Measurements from ENCODE around the gene AMD1. TPM values are rescaled to one million over a fixed set of nuclear protein-coding genes. Genes with fewer than 3 reads are reported as not detected.

The AMD1 gene
- total RNA-seq, 1 donor from 2014 or later, result 84.3 TPM

DNA sequence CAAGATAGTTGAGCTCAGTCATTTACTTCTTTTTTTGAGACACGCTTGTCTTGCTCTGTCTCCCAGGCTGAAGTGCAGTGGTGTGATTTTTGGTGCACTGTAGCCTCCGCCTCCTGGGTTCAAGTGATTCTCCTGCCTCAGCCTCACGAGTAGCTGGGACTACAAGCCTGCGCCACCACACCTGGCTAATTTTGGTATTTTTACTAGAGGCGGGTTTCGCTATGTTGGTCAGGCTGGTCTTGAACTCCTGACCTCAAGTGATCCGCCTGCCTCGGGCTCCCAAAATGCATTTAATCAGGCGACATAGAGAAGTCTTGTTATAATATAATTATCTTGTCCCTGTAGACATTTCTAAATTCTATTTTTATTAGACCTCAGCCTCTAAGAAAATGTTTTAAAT lies 6.1 kb downstream of the AMD1 start:
- Mint-ChIP-seq H3K9me3 (peaks cover 7% of the 10 kb centered on the region), H3K4me3 (peak overlapping the region; percentile 51), H3K36me3 (peaks cover 16% of the 10 kb centered on the region), H3K4me1 (ENCODE audit: unreplicated experiment) (peaks cover 66% of the 10 kb centered on the region), H3K27ac (peak overlapping the region; percentile 31), H3K27me3 (no peaks in the 10 kb centered on the region)
- TF ChIP-seq CTCF (conservative IDR thresholded peaks at IDR 0.05), result no peak
- DNase-seq (ENCODE audit: extremely low spot score, unreplicated experiment), result no peak

DNA sequence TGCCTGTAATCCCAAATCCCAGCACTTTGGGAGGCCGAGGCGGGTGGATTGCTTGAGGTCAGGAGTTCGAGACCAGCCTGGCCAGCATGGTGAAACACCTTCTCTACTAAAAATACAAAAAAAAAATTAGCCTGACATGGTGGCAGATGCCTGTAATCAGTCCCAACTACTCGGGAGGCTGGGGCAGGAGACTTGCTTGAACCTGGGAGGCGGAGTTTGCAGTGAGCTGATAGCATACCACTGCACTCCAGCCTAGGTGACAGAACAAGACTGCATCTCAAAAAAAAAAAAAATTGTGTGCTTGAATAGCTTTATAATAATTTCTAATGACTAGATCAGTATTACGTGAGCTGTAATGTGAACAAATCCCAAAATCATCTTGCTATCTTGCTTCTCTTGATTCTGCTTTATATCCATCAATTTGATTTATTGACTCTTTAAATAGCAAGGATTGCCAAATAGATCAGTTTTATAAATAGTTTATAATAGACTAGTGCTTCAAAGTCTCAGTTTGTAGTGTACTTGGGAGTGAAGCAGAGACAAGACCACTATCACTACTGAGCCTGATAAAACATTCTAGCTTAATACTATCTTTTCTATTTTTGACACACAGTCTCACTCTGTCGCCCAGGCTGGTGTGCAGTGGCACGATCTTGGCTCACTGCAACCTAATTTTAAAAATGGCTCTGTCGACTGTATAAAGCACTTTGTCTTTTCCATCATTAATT lies 7.1 kb downstream of the AMD1 start:
- H3K4me1 Mint-ChIP-seq (ENCODE audit: unreplicated experiment), result peaks cover 66% of the 10 kb centered on the region
- peak overlapping the region; percentile 12 for H3K4me3 Mint-ChIP-seq

GRCh38 chr6:110882274-110882619 lies 7.7 kb downstream of the AMD1 start:
- Mint-ChIP-seq H3K36me3 (peaks cover 16% of the 10 kb centered on the region), H3K9me3 (peaks cover 7% of the 10 kb centered on the region), H3K4me3 (peak overlapping the region; percentile 26), H3K27ac (no peak overlapping the region), H3K27me3 (no peaks in the 10 kb centered on the region), H3K4me1 (ENCODE audit: unreplicated experiment) (peaks cover 62% of the 10 kb centered on the region)
- TF ChIP-seq CTCF (conservative IDR thresholded peaks at IDR 0.05), result no peak
- no peak for DNase-seq (ENCODE audit: extremely low spot score, unreplicated experiment)

More for the DNA sequence above, 7.1 kb downstream of the AMD1 start:
- Mint-ChIP-seq H3K9me3 (peaks cover 7% of the 10 kb centered on the region), H3K27ac (peak overlapping the region; percentile 48), H3K36me3 (peaks cover 16% of the 10 kb centered on the region), H3K27me3 (no peaks in the 10 kb centered on the region)
- no peak for TF ChIP-seq CTCF (conservative IDR thresholded peaks at IDR 0.05)
- DNase-seq (ENCODE audit: extremely low spot score, unreplicated experiment), result no peak

DNA sequence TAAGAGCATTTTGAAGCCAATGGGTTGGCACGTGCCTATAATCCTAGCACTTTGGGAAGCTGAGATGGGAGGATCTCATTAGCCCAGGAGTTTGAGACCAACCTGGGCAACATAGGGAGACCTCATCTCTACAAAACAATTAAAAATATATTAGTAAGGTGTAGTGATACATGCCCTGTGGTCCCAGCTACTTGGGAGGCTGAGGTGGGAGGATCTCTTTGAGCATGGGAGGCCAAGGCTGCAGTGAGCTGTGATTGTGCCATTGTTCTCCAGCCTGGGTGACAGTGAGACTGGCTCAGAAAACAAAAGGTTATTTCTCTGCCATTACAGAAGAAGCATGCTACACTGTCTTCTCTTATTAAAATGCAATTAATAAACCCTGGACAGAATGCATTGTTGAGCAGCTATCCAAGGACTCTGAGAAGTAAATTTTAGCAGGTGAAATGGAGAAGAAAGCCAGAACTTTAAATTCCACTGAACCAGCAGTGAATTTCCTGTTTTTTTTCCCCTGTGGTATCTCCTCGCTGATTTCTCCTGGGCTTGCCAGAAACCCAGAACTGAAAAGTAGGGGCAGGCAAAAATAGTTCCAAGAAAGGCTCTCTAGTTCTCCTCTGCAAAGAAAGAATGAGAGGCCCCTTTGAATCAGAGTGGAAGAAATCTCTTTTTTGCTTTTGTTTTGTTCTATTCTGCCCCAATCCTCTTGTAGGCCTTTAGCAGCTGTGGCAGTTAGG lies 8.4 kb downstream of the AMD1 start:
- no peak overlapping the region for H3K4me3 Mint-ChIP-seq
- TF ChIP-seq CTCF (conservative IDR thresholded peaks at IDR 0.05), result no peak
- no peak overlapping the region for H3K27ac Mint-ChIP-seq
- no peak for DNase-seq (ENCODE audit: extremely low spot score, unreplicated experiment)
- H3K4me1 Mint-ChIP-seq (ENCODE audit: unreplicated experiment), result peaks cover 55% of the 10 kb centered on the region
- H3K27me3 Mint-ChIP-seq, result no peaks in the 10 kb centered on the region
- peaks cover 7% of the 10 kb centered on the region for H3K9me3 Mint-ChIP-seq
- peaks cover 16% of the 10 kb centered on the region for H3K36me3 Mint-ChIP-seq

- Mint-ChIP-seq H3K36me3 (peaks cover 21% of the 10 kb centered on the region), H3K9me3 (peaks cover 7% of the 10 kb centered on the region), H3K27ac (peak overlapping the region; percentile 52), H3K4me3 (no peak overlapping the region), H3K27me3 (no peaks in the 10 kb centered on the region), H3K4me1 (ENCODE audit: unreplicated experiment) (peaks cover 47% of the 10 kb centered on the region)
- DNase-seq (ENCODE audit: extremely low spot score, unreplicated experiment), result no peak
- no peak for TF ChIP-seq CTCF (conservative IDR thresholded peaks at IDR 0.05)
Observed at GRCh38 chr6:110884321-110884720, 9.7 kb downstream of the AMD1 start.
